OCI-LY7 (cell line): ENCODE results near the gene DOCK9. TPM values are rescaled to one million over a fixed set of nuclear protein-coding genes. Genes with fewer than 3 reads are reported as not detected.

Source experiments
- BruUV-seq: library from RNA; stranded (reverse); fragments of 400-500 nt; replicated peaks from 2 replicates; lab custom pipeline; 2021; lab: Mats Ljungman, UMichigan
- CTCF ChIA-PET: fragments of 300-600 bp; sonication (Branson Sonifier 250); formaldehyde crosslinking; loops from one replicate; lab custom pipeline; 2022; ENCODE audit warnings: antibody characterized with exemption; ENCODE audit not compliant: unreplicated experiment; lab: Charles Lee
- POLR2A ChIA-PET: fragments of 300-600 bp; sonication (Branson Sonifier 250); formaldehyde crosslinking; loops from one replicate; lab custom pipeline; 2022; ENCODE audit warnings: antibody characterized with exemption; lab: Charles Lee
- DNase-seq: peaks from one replicate; pipeline ENCODE4 v3.0.0-alpha.2; 2015; ENCODE audit warnings: low spot score
- H2AFZ ChIP-seq: fragments of 200-600 bp; sonication (generic), shearing (Covaris generic); 2 replicates; pipeline ENCODE4 v1.6.1; 2014; ENCODE audit warnings: mild to moderate bottlenecking, antibody characterized with exemption, low read length, moderate library complexity
- H3K27ac ChIP-seq: fragments of 200-600 bp; sonication (generic); 2 replicates; pipeline ENCODE4 v1.5.1; 2014; ENCODE audit warnings: mixed run types, low read depth, mild to moderate bottlenecking, moderate library complexity, low read length, inconsistent platforms; ENCODE audit not compliant: poor library complexity, severe bottlenecking
- H3K36me3 ChIP-seq: fragments of 200-600 bp; sonication (generic); 2 replicates; pipeline ENCODE4 v1.6.1; 2014; ENCODE audit warnings: mild to moderate bottlenecking, antibody characterized with exemption, low read length, moderate library complexity, mixed read lengths; ENCODE audit not compliant: insufficient read depth
- H3K4me1 ChIP-seq: fragments of 200-600 bp; sonication (generic); 2 replicates; pipeline ENCODE4 v1.5.1; 2014; ENCODE audit warnings: mild to moderate bottlenecking, low read length; ENCODE audit not compliant: insufficient read depth, poor library complexity, severe bottlenecking
- H3K4me2 ChIP-seq: fragments of 200-600 bp; sonication (generic); 2 replicates; pipeline ENCODE4 v1.6.1; 2014; ENCODE audit warnings: mild to moderate bottlenecking, low read length
- H3K4me3 ChIP-seq: fragments of 200-600 bp; sonication (generic); 2 replicates; pipeline ENCODE4 v1.5.1; 2014; ENCODE audit warnings: mild to moderate bottlenecking, low read depth, low read length; ENCODE audit not compliant: poor library complexity, severe bottlenecking
- H3K79me2 ChIP-seq: fragments of 200-600 bp; sonication (generic); 2 replicates; pipeline ENCODE4 v1.6.1; 2016; ENCODE audit warnings: low read depth, mild to moderate bottlenecking, low read length, moderate library complexity, mixed read lengths; ENCODE audit not compliant: insufficient read depth
- H3K9me2 ChIP-seq: fragments of 200-600 bp; sonication (generic); 2 replicates; pipeline ENCODE4 v1.6.1; 2016; ENCODE audit warnings: mild to moderate bottlenecking, low read length, mixed read lengths; ENCODE audit not compliant: insufficient read depth
- H3K9me3 ChIP-seq: fragments of 200-600 bp; sonication (generic); 2 replicates; pipeline ENCODE4 v1.6.1; 2014; ENCODE audit warnings: mild to moderate bottlenecking, mixed run types, low read length, mixed read lengths
- H4K20me1 ChIP-seq: fragments of 200-600 bp; sonication (generic); 2 replicates; pipeline ENCODE4 v1.6.1; 2014; ENCODE audit warnings: mild to moderate bottlenecking, antibody characterized with exemption, low read length, moderate library complexity, mixed read lengths; ENCODE audit not compliant: insufficient read depth
- EZH2phosphoT487 ChIP-seq: fragments of 200-600 bp; sonication (generic); IDR thresholded peaks from 2 replicates; pipeline ENCODE4 v1.6.1; 2018; ENCODE audit warnings: low read depth, borderline replicate concordance, mild to moderate bottlenecking, mixed run types, antibody characterized with exemption, low read length, moderate library complexity, mixed read lengths
- intact Hi-C: fragments of 100-400 bp; cut with micrococcal nuclease; formaldehyde crosslinking; loops from one replicate; pipeline ENCODE4 v1.10.0; 2022; ENCODE audit not compliant: unreplicated experiment
- total RNA-seq, 2 experiments: library from RNA; depleted of rRNA in 1 of 2; stranded (reverse); fragments of >200 nt in 1 of 2; shearing (Covaris generic) in 1 of 2; gene quantifications; 2 replicates each; pipeline ENCODE4 v1.2.3, GENCODE V29; 2014 to 2022
- TF ChIP-seq, protein P1 (sequence below): fragments of 200-600 bp; sonication (generic); conservative IDR thresholded peaks from 2 replicates; pipeline ENCODE4 v1.5.1; 2014; ENCODE audit warnings: mild to moderate bottlenecking, antibody characterized with exemption, low read length, moderate library complexity, mixed read lengths

Gene DOCK9
- total RNA-seq, 2 experiments from 2014 or later = 24.0 to 28.0 TPM

- Histone ChIP-seq H3K4me2 (no peak overlapping the region), H3K9me2 (no peaks in the 10 kb centered on the region), H3K9me3 (no peaks in the 10 kb centered on the region), H2AFZ (no peak overlapping the region), H3K36me3 (no peaks in the 10 kb centered on the region), H3K79me2 (no peaks in the 10 kb centered on the region), H3K4me1 (no peaks in the 10 kb centered on the region), H4K20me1 (no peaks in the 10 kb centered on the region), H3K27ac (no peak overlapping the region), H3K4me3 (no peak overlapping the region)
- TF ChIP-seq, protein P1, sequence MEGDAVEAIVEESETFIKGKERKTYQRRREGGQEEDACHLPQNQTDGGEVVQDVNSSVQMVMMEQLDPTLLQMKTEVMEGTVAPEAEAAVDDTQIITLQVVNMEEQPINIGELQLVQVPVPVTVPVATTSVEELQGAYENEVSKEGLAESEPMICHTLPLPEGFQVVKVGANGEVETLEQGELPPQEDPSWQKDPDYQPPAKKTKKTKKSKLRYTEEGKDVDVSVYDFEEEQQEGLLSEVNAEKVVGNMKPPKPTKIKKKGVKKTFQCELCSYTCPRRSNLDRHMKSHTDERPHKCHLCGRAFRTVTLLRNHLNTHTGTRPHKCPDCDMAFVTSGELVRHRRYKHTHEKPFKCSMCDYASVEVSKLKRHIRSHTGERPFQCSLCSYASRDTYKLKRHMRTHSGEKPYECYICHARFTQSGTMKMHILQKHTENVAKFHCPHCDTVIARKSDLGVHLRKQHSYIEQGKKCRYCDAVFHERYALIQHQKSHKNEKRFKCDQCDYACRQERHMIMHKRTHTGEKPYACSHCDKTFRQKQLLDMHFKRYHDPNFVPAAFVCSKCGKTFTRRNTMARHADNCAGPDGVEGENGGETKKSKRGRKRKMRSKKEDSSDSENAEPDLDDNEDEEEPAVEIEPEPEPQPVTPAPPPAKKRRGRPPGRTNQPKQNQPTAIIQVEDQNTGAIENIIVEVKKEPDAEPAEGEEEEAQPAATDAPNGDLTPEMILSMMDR = no peak
- TF ChIP-seq EZH2phosphoT487 = no peak
- no TSS peak for BruUV-seq
- ChIA-PET CTCF (no interaction called here), POLR2A (no interaction called here)
- no peak for DNase-seq
- intact Hi-C loops = no loop called here
Measured at GRCh38 chr13:98782654-98783053, 195.2 kb downstream of the DOCK9 start.

DNA sequence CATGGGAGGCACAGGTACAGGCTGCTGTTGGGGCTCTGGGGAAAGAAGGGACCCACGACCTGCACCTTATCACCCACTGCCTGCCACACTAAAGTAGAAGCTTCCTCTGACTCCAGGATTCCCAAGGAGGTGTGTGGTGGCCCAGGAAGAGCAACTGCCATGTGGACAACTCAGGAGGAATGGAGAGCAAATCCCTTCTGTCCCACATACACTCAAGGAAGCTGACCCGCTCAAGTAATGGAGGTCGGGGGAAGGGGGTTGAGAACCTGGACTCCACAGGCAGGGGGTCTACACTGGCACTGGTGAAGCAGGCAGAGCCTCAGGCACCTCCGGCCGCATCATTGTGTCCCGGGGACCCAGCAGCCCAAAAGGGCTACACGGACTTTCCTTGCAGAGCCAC, 196.0 kb downstream of the DOCK9 start:
- DNase-seq = no peak
- no peaks in the 10 kb centered on the region for H3K9me3 ChIP-seq
- no peak overlapping the region for H3K4me3 ChIP-seq
- POLR2A ChIA-PET = no interaction called here
- no peaks in the 10 kb centered on the region for H4K20me1 ChIP-seq
- CTCF ChIA-PET = no interaction called here
- H3K9me2 ChIP-seq = no peaks in the 10 kb centered on the region
- no peaks in the 10 kb centered on the region for H3K79me2 ChIP-seq
- intact Hi-C loops = no loop called here
- no peak overlapping the region for H3K27ac ChIP-seq
- TF ChIP-seq EZH2phosphoT487 = no peak
- TF ChIP-seq, protein P1 = no peak
- no peak overlapping the region for H3K4me2 ChIP-seq
- no peak overlapping the region for H2AFZ ChIP-seq
- H3K4me1 ChIP-seq = no peaks in the 10 kb centered on the region
- H3K36me3 ChIP-seq = no peaks in the 10 kb centered on the region
- BruUV-seq = no TSS peak

DNA sequence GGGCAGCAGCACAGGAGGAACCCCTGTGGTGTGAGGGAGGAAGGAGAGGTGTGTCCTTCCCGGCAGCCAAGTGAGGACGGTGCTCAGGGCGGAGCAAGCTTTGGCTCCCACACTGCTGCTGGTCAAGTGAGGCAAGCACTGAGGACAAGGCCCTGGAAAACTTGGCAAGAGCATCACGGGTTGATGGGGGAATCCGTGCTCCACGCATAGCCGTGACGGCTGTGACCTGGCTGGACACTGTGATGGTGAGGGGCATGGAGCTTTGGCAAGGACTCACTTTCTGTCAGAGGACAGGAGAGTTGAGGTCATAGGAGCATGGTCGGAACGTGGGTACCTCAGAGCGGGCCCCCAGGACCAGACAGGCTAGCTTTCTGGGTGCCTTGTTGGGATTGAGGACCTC, 196.4 kb downstream of the DOCK9 start:
- Histone ChIP-seq H3K4me1 (no peaks in the 10 kb centered on the region), H3K9me3 (no peaks in the 10 kb centered on the region), H3K9me2 (no peaks in the 10 kb centered on the region), H2AFZ (no peak overlapping the region), H3K4me3 (no peak overlapping the region), H3K79me2 (no peaks in the 10 kb centered on the region), H3K27ac (no peak overlapping the region), H3K36me3 (no peaks in the 10 kb centered on the region), H3K4me2 (no peak overlapping the region), H4K20me1 (no peaks in the 10 kb centered on the region)
- ChIA-PET CTCF (no interaction called here), POLR2A (no interaction called here)
- intact Hi-C loops = no loop called here
- TF ChIP-seq, protein P1 = no peak
- TF ChIP-seq EZH2phosphoT487 = no peak
- no TSS peak for BruUV-seq
- DNase-seq = no peak
